Fibroblast of the aortic adventitia (primary cell): ENCODE results near the gene SUGP1. TPM values are rescaled to one million over a fixed set of nuclear protein-coding genes. Genes with fewer than 3 reads are reported as not detected.

ENCODE experiments used
- DNase-seq: peaks from one replicate; pipeline ENCODE4 v3.0.0-alpha.2; 2010; ENCODE audit warnings: low read depth
- H3K4me3 ChIP-seq: 2 replicates; pipeline ENCODE4 v1.5.1; 2011; ENCODE audit warnings: low read depth, mild to moderate bottlenecking, control low read depth, low read length, moderate library complexity
- CTCF ChIP-seq: IDR thresholded peaks from 2 replicates; pipeline ENCODE4 v1.5.1; 2011; ENCODE audit warnings: mild to moderate bottlenecking, low read length, control low read depth, inconsistent platforms; ENCODE audit not compliant: insufficient read depth
- total RNA-seq: library from RNA; depleted of rRNA; stranded (reverse); fragments of >200 nt; gene quantifications from 2 replicates; pipeline ENCODE4 v1.2.3, GENCODE V29; 2012; ENCODE audit warnings: low replicate concordance

Gene SUGP1
- total RNA-seq, 1 donor = 32.4 TPM

GRCh38 chr19:19348266-19348665, 28.0 kb upstream of the SUGP1 start:
- no peak overlapping the region for H3K4me3 ChIP-seq
- peak; percentile 21 for DNase-seq
- no peak for TF ChIP-seq CTCF

- no peak for TF ChIP-seq CTCF
- no peak overlapping the region for H3K4me3 ChIP-seq
Measured at GRCh38 chr19:19347401-19348110, 27.2 kb upstream of the SUGP1 start.

GRCh38 chr19:19345970-19346369, 25.7 kb upstream of the SUGP1 start:
- H3K4me3 ChIP-seq = no peak overlapping the region
- TF ChIP-seq CTCF = no peak
- DNase-seq = no peak

More at GRCh38 chr19:19347401-19348110, 27.2 kb upstream of the SUGP1 start:
- no peak for DNase-seq

GRCh38 chr19:19345232-19345631, 24.9 kb upstream of the SUGP1 start:
- no peak for TF ChIP-seq CTCF
- H3K4me3 ChIP-seq = no peak overlapping the region
- no peak for DNase-seq

- H3K4me3 ChIP-seq = no peak overlapping the region
- no peak for DNase-seq
- TF ChIP-seq CTCF = no peak
Measured at GRCh38 chr19:19343762-19344161, 23.5 kb upstream of the SUGP1 start.

- no peak overlapping the region for H3K4me3 ChIP-seq
- no peak for DNase-seq
- no peak for TF ChIP-seq CTCF
Measured at GRCh38 chr19:19343016-19343362, 22.7 kb upstream of the SUGP1 start.
